GM19023 (cell line): ENCODE measurements around the gene PSAP.

Source experiments
- ATAC-seq: cut with Tn5 transposase; IDR thresholded peaks from one replicate; pipeline ENCODE4 v1.9.1; 2021; ENCODE audit warnings: mild to moderate bottlenecking, moderate library complexity; ENCODE audit not compliant: unreplicated experiment

Gene PSAP

DNA sequence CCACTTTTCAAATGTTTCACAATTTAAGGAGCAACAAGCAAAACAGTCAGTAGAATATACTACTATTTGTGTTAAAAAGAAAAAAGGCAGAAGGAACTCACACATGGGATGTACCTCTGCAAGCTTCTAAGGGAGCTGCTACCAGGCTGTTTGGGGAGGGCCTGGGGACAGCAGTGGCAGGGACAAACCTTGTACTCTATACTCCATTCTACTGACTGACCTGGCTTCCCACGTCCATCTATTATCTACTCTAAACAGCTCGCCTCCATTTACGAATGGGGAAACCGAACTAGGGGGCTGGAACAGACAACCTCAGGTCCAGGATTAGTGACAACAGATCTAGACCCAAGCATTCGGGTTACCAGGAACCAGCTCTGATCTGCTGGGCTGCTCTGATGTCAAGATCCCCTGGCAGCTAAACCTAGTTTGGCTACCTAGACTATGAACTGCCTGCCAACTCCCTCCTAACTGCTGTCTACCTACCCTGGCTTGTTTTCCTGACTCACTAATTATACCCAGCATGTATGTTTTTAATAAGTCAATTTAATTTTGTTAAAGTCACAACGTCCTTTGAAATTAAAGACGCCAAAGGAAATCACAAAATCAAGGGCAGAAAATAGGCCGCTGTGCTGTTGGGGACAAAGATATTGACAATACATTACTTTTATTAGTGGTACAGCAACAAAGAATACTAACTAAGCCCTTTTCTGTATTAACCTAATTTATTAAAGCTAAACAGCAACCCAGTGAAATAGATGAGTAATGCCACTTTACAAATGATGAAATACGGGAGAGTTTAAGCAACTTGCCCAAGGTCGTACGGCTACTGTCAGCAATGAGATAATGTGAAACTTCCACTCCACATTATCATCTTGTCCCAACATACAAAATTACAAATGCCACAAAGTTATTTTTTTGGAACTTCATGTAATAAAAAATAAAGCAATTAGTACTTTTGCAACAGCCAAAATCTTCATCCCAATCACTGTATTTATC is 5.3 kb downstream of the PSAP start:
- ATAC-seq = no peak

DNA sequence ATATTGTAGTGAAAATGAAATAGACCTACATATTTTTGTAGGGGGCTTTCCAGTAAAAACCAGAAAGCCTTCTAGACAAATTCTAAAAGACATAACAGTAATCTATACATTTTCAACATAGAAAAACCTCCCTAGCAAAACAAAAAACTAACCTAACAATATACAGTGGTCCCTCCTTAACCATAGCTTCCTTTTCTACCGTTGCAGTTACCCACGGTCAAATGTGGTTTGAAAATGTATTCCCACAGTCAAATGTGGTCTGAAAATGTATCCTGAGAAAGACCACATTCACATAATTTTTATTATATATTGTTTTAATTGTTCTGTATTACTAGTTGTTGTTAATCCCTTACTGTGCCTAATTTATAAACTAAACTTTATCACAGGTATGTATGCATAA is 6.4 kb downstream of the PSAP start:
- ATAC-seq = no peak

DNA sequence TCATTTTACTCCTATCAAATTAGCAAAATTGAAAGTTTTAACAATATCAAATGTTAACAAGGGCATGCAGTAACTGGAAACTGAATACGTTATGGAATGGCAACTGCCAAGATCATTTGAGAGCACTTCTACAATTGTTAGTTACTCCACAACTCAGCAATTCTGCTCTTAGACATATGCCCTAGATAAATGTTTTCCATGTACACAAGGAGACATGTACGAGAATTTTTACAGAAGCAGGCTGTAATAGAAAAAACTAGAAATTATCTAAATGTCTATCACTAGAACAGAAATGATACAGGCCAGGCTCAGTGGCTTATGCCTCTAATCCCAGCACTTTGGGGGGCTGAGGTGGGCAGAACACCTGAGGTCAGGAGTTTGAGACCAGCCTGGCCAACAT is 7.0 kb downstream of the PSAP start:
- ATAC-seq = no peak

DNA sequence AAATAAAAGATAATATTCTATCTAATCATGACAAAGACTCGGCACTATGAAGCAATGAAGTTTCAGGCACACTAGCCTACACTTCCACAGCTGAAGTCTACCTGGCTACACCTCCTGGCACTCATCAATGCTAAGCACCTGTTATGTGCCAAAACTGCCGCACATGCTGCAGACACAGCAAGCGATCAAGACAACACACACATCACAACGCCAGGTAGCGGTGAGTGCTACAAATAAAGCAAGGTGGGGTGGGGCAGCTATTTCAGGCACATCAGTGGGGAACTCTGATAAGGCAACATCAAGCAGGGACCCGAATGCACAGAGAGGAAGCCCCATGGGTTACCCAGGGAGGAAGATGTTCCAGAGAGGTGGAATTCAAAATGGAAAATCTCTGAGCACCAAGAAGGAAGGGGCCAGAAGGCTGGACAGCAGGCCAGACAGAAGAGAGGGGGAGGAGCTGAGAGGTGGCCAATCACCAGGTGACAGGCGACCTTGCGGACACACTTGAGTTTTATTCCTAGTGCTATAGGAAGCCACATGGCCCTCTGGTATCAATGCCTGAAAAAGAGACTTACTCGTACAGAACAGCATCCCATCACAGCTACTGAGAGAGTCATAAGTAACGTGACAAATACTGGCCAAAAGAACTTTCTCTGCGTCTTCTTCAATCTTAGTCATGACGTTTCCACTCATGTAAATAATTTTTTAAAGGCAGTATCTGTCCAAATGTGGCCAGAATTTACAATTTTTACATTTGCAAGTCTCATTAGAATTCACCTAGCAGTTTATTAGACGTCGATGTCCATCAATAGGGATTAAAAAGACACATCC is 8.0 kb downstream of the PSAP start:
- ATAC-seq = no peak

DNA sequence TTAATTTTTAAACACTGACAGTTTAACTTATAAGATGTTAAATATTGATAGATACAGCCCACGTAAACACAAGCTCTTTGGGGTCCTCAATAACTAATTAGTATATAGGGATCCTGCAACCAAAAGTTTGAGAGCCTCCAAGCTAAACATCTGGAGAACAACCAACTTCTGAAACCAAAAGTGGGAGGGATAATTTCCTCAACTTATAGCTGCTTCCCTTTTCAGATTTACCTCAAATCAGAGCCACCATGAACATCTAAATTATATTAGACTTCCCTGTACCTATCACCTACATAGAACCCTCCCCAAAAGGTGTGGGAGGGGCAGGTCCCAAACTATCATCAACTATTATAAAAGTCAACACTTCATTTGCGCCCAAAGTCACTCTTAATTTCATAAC is 8.6 kb downstream of the PSAP start:
- ATAC-seq = no peak

DNA sequence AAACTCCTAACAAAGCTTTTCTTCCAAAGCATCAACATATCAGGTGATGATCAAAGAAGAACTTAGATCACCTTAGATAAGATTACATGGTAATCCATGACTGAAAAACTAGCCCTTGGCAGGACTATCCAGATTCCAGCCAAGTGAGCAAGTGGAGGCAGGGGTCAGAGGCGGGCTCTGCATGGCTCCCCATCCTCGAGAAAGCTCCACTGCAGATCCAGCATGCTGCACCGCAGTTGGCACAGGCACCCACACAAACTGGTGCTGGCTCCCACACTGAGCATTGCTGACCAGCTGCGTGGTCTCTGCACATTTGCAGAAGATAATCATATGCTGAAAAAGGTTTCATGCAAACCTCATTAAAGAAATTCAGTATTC is 10.1 kb downstream of the PSAP start:
- no peak for ATAC-seq

DNA sequence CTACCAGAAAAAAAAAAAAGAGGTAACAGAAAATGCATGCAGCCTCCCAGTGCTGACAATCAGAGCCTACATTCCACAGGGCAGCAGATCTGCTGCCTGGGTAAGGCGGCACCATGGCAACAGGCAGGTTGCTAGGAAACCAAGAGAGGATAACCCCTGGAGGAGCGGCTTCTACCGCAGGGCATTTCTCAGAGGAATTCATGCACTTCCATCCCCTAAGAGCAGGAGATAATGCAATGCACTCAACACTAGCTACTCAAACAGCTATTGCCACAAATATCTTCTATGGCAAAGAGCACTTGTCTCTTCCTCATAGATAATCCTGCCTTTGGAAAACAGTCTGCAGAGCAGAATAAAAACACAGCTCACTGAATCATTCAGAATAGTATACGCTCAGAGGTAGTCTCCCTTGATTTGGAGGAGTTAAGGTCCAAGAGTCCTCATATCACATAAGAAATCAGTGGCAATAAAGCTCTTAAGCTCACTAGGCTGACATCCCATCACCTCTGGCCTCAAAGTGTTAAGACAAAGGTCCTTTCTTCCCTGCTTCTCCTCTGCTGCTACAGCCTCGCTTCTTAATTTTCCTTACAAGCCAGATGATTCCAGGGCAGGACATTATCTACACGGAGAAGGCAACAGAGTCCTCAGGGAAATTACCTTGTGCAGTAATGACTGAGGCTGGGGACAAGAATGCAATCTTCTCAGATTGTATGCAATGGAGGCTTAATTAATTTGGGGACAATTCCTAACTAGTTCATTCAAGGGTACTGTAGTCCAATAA is 10.7 kb downstream of the PSAP start:
- ATAC-seq = no peak

DNA sequence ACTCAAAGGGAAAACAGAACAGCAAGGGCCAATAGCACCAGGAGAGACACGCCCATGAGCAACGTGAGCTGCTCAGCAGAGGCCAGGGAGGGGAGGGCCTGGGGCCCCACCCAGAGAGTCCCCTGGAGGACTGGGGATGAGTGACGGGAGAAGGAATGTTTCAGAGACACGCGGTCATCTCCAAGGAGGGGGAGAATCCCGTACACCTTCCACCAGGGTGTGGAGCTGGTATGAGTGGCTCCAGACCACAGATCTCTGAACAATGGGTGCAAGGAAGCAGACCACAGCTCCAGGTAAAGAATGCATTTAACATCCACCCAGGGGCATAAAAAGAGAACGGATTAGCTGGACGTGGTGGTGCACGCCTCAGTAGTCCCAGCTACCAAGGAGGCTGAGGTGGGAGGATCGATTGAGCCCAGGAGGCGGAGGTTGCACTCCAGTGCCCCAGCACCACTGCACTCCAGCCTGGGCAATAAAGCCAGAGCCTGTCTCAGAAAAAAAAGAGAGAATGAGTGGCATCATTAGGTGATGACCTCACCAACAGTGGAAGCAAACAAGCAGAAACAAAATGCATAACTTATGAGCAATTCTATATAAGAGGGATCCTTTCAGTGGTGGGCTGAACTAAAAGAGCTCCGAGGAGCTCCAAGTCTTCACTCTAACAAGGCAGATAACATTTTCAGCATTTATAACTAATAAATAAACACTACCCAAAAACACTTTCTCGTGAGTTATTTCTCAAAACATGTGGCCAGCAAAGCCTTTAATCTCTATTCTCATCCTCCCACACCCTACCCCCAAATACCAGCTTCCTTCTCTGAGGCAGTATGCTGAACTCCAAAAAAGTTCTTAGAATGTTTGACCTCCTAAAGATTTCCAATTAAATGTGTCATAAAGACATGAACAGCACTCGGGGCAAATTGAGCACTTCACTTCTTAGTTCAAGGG is 12.5 kb downstream of the PSAP start:
- ATAC-seq = no peak

DNA sequence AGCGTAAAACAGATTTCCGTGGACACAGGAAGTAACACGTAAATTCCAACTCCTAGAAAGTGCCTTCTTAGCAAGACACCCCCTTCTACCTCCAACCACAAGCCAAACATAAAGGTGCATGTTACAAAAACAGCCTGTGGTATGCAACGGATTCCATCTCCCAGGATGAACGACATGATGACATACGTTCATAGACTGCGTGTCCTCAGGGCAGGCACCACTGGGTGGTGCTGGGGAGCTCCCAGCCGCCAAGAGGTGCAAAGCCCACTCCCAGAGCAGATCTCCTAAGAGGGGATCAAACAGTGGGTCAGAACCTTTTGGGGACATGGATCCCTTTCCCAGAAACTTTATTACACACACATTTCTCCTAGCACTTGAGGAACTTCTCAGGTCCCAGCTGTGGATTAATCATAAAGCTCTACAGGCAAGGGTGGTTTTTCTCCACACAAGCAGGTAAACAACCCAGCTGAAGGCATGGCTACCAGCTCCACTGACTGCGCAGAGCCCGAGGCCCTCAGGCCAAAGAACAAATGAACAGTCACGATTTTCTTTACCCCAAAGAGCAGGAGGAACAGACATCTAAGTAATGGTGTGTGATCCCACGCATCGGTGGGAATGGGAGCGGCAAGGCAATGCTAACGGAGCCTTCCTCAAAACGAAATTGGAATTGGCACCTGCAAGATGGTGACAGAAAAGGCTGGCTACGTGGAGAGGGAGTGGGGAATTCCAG is 13.8 kb downstream of the PSAP start:
- ATAC-seq = no peak

DNA sequence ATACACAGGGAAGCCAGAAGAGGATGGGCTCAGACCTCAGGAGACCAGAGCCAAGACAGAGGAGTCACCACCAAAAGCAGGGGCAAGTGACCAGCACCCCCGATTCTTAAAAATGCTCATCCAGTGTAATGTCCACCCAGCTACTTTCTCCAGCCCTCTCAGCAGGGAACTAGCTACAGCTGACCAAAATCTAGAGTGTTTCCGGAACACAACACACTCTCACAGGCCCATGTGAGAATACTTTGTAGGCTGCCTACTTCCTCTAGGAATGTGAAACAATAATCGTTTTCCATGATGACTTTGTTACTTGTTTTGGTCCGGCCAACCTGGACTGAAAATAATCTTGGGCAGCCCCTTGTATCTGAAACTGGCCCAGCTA is 14.5 kb downstream of the PSAP start:
- ATAC-seq = peak; percentile 6

DNA sequence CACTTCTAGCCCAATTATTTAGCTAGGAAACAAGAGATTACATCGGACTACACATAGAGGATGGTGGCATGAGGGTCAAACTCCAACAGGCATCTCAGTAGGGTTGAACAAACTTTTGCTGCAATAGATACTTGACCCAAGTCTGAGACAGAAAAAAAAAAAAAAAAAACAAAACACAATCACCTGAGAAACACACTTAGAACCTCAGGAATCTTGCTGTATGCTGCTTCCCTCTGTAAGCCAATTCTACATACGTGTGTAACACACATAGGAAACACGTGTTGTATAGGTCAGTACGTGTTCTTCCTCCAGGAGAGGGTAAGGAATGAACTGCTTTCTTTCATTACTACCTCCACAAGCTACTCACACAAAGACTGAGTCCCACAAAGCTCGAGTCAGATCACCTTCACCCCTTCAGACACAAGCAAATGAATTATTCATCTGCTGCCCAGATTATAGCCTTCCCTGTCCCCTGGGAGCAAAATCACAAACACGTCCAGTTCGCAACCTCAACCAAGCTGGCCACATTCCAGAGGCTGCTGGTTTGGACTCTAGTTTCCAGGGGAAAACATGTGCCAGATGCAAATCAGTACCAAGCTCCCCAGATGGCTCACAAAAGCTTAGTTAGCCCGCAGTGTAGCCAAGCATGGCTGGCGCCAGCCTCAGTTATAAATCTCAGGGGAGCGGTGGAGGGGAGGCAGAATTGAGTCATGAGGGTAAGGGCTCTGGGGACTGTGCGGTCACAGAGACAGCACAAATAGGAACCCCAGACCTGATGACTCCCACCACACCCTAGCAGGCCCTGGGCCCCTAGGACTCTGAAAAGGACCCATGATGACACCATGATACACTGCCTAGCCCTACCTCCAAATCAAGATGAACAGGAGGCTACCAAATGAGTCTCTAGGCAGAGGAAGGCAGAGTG is 15.1 kb downstream of the PSAP start:
- ATAC-seq = peak; percentile 93

DNA sequence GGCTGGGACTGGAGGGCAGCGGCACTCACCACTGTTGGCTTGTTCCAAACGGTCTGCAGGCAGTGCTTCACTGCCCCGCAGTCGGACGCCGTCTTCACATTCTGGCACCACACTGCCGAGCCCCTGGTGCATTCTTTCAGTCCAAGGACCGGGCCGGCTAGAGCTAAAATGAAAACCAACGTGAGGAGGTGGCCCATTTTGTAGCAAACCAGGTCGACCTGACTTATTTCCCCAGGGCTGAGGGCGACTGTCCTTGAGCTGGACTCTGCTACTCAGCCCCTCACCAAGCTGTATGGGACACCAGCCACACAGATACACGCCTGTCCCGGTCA is 16.7 kb downstream of the PSAP start:
- ATAC-seq = no peak

DNA sequence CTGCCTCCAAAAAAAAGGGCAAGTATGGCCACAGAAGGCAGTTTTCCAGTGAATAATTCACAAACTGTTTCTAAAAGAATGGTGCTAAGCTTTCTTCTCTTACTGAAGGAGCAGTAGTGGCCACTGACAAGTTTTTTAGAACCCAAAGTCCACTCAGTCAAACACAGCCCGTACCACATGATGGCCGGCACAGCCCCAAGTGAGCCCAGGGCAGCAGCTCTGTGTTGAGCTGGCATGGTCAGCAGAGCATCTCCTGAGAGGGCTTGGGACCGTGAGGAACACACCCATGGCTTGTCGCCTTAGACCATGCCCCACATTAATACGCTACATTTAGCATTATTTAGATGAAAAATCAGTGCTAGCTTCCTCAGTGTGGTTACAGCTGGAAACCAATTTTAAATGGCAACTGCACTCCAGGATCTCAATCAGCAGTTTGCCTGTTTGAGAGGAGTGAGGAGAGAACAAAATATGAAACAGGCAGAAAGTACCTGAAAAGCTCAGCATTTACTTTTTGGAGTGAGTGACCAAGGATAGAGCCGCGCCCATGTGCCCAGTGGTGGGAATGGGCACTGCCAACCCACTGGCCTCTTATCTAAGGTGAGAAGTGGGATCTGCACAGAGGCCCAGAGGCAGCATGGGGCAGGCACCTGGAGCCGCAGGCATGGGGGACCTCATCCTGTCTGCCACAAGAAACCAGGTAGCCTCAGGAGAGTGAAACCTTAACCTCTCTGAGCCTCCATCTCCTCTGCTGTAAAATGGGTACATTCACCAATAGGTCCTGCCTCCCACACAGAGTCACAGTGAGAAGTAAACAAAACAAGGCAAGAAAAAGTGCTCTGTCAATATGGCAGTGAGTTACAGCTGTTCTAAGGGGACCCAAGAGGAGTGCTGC is 17.4 kb downstream of the PSAP start:
- no peak for ATAC-seq

DNA sequence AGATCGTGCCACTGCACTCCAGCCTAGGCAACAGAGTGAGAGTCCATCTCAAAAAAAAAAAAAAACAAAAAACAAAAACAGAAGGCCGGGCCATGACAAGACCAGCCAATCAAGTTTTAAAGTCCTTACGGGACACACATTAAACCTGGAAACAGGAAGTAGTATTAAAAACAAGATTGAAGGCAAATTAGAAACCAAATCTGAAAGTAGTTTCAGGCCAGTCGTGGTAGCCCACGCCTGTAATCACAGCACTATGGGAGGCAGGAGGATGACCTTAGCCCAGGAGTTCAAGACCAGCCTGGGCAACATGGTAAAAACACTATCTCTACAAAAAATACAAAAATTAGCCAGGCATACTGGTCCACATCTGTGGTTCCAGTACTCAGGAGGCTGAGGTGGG is 18.1 kb downstream of the PSAP start:
- no peak for ATAC-seq

DNA sequence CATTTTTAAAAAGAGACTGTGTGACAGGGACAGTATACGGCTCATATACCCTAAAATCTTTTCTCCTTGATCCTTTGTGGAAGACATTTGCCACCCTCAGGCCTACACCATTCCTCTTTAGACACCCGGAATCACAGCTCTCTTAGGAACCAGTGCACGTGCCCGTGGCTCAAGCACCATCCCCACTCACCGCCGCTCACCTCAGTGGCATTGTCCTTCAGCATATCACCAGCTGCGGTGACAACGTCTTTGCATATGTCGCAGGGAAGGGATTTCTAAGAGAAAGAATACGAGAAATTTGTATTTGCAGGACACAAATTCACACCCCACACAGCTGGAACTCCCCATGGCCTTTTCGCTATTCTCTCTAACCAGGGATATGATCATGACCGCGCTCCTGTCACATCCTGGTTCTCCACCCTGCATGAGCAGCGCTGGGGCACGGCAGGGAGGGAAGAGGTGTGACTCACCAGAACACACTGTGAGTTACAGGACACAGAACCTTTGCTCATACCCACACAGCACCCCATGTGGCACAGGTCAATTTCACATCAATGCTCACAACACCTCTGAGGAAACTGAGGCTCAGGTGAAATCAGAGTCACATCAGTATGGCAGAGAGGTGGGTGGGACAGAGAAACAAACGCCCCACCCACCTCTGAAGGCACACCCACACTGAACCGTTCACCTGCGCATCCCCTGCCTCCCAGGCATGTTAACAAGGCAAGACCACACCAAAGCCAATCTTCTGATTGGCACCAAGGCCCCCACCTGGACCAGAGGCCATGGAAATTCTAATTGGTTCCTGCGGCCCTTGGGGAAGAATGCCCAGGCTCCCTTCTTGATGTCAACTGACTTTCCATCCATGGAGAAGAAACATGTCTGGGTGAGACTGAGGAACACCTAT is 19.2 kb downstream of the PSAP start:
- no peak for ATAC-seq

DNA sequence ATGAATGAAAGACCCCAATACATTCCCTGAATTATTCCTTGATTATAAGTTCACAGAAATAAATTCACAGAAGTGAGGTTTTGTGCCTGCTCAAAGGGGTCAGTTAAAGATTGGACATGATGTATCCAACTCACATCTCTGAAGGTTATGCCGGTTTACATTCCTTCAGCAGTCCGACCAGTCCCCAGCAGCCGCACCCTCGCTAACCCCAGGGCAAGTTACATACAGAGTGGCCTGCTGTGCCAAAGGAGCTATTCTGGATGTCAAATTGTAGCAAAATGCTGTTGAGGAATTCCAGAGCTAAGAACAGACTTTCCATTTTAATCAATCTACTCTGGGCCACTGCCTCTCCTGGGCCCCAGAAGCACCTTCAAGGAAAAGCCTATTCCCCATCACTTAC is 20.3 kb downstream of the PSAP start:
- no peak for ATAC-seq

DNA sequence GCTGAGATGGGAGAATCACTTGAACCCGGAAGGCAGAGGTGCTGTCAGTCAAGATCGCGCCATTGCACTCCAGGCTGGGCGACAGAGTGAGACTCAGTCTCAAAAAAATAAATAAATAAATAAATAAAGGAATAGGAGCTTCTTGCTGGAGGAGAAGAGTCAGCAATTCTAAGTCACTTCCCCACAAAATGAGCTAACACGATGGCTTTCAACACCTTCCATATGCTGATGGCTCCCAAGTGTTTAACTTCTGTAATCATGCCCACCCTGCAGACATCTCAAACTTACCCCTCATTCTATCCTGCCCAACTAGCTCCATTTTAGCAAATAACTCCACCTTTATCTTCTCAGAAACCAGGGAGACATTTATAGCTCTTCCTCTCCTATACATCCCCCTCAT is 21.2 kb downstream of the PSAP start:
- ATAC-seq = no peak
